Subcutaneous adipose tissue (tissue), 4 donors: Measurements from ENCODE around the gene PRPF4. TPM values are rescaled to one million over a fixed set of nuclear protein-coding genes. Genes with fewer than 3 reads are reported as not detected.

ENCODE experiments used
- CTCF ChIP-seq: fragments of 450-650 bp; IDR thresholded peaks from one replicate; pipeline ENCODE4 v1.5.1; 2016; ENCODE audit warnings: low read depth, mild to moderate bottlenecking, control low read depth, antibody characterized with exemption, moderate library complexity
- total RNA-seq, 4 donors: library from RNA; depleted of rRNA; stranded (reverse); fragments of >200 nt; gene quantifications; one replicate each; pipeline ENCODE4 v1.1.0, GENCODE V29; 2016

Gene PRPF4
- total RNA-seq, 4 donors from 2014 or later: 12.9 to 17.6 (median 15.7) TPM

- TF ChIP-seq CTCF: no peak
Measured at GRCh38 chr9:113241161-113241560, 34.3 kb upstream of the PRPF4 start.

GRCh38 chr9:113244556-113244955, 30.9 kb upstream of the PRPF4 start:
- no peak for TF ChIP-seq CTCF

- TF ChIP-seq CTCF: no peak
Measured at GRCh38 chr9:113245894-113246293, 29.6 kb upstream of the PRPF4 start.

- no peak for TF ChIP-seq CTCF
Measured at GRCh38 chr9:113246928-113247327, 28.5 kb upstream of the PRPF4 start.

GRCh38 chr9:113247640-113248039, 27.8 kb upstream of the PRPF4 start:
- no peak for TF ChIP-seq CTCF

- no peak for TF ChIP-seq CTCF
Measured at GRCh38 chr9:113250807-113251206, 24.7 kb upstream of the PRPF4 start.

GRCh38 chr9:113254991-113255390, 20.5 kb upstream of the PRPF4 start:
- no peak for TF ChIP-seq CTCF
